ENCODE results near the gene TDRD7.

Gene TDRD7, protein sequence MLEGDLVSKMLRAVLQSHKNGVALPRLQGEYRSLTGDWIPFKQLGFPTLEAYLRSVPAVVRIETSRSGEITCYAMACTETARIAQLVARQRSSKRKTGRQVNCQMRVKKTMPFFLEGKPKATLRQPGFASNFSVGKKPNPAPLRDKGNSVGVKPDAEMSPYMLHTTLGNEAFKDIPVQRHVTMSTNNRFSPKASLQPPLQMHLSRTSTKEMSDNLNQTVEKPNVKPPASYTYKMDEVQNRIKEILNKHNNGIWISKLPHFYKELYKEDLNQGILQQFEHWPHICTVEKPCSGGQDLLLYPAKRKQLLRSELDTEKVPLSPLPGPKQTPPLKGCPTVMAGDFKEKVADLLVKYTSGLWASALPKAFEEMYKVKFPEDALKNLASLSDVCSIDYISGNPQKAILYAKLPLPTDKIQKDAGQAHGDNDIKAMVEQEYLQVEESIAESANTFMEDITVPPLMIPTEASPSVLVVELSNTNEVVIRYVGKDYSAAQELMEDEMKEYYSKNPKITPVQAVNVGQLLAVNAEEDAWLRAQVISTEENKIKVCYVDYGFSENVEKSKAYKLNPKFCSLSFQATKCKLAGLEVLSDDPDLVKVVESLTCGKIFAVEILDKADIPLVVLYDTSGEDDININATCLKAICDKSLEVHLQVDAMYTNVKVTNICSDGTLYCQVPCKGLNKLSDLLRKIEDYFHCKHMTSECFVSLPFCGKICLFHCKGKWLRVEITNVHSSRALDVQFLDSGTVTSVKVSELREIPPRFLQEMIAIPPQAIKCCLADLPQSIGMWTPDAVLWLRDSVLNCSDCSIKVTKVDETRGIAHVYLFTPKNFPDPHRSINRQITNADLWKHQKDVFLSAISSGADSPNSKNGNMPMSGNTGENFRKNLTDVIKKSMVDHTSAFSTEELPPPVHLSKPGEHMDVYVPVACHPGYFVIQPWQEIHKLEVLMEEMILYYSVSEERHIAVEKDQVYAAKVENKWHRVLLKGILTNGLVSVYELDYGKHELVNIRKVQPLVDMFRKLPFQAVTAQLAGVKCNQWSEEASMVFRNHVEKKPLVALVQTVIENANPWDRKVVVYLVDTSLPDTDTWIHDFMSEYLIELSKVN
- 32.7 to 41.6 reads per million in 2 donors for total RNA-seq

GRCh38 chr9:97411789-97412625 is at the start of gene TDRD7:
Gene TDRD7, plus strand, starts transcription at chr9:97412096. Its CDS starts 16,370 bp downstream, at chr9:97428466.
- DNase-seq, result peak; percentile 89

DNA sequence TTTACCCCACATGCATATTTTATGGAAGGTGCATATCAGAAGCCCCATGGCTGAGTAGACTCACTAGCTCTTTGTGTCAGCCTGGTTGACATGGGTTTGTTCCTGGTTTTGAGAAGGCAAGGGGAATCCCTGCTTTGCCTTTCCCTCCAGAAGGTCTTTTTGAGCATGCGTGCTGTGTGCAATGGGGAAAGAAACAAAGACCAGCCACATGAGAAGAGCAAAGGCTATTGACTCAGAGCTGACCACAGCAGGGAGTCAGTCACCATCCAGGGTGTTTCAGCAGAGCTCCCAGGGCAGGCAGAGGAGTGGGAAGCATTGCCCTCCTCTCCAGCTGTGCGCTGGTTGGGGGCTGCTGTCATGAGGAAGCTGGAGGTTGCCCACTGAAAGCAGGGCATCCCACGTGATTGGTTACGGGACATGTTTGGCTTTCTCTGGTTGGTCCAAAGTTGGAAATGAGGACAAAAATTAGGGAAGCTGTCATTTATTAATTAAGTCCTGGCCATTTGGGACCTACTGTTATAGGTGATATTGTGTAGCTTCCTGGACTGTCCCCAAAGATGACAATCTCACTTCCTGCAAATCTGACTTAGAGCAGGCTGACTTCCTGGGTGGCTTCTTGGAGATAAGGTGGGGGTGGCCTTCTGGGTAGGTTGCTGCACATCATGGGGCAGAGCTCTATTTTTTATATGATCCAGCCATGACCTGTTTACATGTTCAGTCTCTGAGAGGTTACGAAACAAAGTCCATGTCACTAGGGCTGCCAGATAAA is 48.9 kb upstream of the TDRD7 start:
- no peak for DNase-seq

- DNase-seq, result no peak
These were observed 48.1 kb upstream of the TDRD7 start for GRCh38 chr9:97363661-97364299.

DNA sequence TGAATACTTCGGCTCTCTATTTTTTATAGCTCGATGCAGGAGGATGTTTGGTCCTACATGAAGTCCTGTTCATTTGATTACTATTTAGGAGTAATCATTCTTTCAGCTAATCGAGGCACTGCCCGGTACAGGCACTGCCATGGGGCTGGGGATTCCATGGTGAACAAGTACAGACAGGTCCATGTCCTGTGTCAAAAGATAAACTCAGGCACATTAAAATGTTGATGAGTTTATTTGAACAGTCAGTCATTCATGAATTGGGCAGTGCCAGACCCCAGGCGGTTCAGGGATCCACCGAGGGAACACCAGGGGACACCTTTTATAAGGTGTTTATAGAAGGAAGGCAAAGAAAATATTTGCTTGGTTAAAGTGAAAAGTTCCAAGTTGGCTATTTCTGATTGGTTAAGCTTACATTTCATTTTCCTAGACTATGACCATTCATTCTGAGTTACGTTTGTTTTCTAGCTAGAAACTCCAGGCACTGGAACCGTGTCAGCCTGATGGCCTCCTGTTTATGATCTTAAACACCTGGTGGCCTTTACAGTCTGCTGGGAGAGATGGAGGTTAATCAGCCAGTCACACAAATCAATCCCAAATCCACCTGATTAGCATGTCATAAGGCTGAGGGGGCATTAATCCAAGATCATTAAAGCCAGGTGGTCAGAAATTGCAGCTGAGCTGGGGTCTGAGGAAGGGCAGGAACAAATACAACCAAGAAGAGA is 47.0 kb upstream of the TDRD7 start:
- DNase-seq, result no peak

DNA sequence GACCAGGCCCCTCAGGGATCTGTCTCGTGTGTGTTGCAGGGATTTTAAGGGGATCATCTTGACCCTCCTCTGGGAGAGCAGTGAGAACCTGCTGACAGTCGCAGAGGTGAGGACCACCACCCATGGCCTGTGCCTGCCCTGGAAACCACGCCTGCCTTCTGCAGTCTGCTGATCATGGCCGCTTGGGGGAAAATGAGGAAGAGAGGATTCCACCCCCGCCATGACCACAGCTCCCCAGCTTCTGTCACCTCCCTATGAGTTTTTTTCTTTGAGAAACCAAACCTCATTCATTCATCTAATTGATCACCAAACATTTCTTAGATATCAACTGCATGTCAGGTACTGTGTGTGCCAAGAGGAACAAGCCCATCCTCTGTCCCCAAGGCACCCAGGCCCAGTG is 46.3 kb upstream of the TDRD7 start:
- DNase-seq, result no peak

- DNase-seq, result no peak
These were observed 45.4 kb upstream of the TDRD7 start for GRCh38 chr9:97366476-97366875.

DNA sequence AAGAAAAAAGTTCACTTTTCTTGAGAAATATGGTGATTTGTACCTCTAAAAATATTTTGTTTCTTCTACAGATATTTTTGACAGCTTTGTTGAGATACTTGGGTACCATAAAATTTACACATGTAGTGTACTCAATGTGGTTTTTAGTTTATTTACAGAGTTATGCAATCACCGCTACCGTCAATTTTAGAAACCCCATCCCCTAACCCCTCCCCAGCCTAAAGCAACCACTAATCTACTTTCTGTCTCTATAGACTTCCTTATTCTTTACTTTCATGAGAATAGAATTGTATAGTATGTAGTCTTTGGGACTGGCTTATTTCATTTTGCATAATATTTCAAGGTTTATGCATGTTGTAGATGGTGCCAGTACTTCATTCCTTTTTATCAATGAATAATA is 45.0 kb upstream of the TDRD7 start:
- DNase-seq, result no peak

GRCh38 chr9:97367729-97368128 is 44.2 kb upstream of the TDRD7 start:
- no peak for DNase-seq

GRCh38 chr9:97368964-97369363 is 42.9 kb upstream of the TDRD7 start:
- no peak for DNase-seq

DNA sequence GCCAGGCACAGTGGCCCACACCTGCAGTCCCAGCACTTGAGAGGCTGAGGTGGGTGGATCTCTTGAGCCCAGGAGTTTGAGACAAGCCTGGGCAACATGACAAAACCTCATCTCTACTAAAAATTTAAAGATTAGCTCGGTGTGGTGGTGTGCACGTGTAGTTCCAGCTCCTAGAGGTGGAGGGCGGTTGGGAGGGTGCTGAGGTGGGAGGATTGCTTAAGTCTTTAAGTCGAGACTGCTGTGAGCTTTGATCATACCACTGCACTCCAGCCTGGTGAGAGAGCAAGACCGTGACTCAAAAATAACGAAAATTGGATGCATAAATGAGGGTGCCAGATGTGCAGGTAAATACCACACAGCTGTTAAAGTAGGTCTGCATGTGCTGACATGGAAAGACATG is 39.3 kb upstream of the TDRD7 start:
- DNase-seq, result no peak

DNA sequence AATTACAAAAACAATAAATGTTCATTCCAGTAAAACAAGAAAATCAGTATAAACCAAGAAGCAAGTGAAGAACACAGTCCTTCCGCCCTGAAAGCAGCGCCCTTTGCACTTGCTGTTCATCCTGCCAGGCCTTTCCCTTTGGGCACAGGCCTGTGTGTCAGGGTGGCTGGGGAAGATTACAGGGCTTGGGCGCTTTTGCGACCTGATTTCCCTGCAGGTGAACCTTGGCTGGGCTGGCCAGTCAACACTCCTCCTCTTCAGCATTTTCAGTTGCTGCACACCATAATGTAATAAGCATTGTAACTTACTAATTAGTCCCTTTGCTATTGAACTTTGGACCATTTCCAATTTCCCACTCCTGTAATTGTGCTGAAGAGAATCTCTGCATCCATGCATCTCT is 38.6 kb upstream of the TDRD7 start:
- no peak for DNase-seq

- no peak for DNase-seq
These were observed 37.1 kb upstream of the TDRD7 start for GRCh38 chr9:97374811-97375210.

DNA sequence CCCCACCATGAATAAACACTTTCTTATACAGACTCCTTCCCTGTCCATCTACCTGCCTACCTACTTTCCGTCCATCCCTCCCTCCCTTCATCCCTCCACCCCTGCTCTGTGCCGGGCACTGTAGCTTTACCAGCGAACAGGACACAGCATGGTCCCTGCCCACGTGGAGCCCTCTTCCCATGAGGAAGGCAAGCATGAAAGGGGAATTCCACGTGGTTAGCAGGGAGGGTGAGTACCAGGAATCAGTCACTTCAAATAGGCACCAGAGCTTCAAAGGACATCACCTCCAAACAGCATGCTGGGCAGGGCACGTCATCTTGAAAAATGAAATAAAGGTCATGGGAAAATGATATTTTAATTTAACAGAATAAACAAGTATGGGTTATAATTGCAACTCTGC is 35.0 kb upstream of the TDRD7 start:
- no peak for DNase-seq

DNA sequence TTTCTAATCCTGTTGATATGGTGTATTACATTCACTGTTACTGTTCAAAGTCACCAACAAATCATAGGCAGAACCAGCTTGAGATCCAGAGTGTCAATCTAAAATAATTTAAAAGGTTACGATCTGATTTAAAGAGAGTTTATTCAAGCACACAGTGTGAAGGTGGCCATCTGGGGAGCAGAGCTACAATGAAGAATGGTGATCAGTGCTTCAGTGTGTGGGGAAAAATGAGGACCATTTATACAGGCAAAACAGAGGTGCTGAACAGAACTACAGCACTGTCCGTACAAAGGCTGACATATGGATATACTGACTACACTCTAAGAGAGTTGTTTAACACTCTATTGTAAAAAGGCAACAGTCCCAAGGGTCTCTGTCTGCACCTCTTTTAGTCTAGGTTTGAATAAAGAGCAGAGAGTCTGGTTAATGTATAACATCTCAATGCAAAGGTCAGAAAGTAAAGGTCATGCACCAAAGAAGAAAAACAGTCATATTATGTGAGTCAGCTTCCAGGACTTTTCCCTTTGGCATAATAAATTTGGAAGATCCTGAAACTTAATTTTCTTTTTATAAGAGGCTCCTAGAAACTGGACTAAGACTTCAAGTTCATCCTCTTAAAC is 29.7 kb upstream of the TDRD7 start:
- no peak for DNase-seq

DNA sequence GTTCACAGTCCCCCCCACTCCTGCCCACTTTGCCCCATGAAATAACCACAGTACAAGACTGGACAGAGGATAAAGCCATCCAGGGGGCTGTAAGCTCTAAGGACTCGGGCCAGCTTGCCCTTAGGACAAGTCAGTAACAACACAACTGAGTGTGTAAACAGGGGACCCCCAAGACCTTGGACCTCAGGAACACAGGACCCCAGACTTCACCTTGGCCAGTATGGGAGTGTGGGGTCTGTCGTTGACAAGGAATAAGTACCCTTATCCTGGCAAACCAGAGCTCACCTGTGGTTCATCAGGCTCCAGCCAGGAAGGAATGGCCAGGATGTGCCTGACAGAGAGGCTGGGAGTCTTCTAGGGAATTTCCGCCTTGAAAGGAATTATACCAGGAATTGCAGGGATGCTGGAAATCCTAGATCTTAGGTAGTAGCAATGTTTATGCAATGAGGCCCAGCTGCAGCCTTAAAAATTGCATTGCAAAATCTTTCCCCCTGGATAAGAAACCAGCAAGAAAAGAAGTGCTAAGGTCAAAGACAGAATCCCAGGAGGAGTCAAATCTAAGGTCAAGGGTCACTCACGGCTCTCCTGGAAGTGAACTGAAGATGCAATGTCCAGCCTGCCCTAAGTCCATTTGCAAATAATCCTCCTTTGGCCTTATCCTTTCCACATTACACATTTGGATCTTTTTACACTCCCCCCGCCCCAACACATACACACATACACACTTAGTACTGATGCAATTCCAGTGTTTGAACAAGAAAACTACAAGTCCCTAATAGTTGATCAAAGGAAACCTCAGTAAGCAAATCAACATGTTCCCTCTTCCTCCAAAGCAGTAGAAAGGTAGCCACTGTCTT is 27.3 kb upstream of the TDRD7 start:
- no peak for DNase-seq

- no peak for DNase-seq
These were observed 26.2 kb upstream of the TDRD7 start for GRCh38 chr9:97385626-97386264.

DNA sequence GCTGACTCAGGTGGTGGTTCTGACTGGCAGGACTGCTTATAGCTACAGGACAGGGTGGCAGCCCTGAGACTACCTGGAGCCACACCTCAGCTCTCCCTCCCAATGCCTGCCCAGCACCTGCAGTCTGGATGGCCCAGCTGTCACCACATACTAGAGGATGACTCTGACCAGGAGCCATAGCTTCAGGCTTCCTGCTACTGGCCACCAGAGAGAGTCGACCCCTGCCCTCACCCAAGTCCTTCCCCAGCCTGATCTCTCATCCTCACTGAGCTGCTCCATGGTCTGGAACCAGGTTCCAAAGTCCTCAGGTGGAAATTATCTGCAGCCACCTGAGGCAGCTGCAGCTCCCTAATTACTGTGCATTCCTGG is 25.6 kb upstream of the TDRD7 start:
- DNase-seq, result no peak

DNA sequence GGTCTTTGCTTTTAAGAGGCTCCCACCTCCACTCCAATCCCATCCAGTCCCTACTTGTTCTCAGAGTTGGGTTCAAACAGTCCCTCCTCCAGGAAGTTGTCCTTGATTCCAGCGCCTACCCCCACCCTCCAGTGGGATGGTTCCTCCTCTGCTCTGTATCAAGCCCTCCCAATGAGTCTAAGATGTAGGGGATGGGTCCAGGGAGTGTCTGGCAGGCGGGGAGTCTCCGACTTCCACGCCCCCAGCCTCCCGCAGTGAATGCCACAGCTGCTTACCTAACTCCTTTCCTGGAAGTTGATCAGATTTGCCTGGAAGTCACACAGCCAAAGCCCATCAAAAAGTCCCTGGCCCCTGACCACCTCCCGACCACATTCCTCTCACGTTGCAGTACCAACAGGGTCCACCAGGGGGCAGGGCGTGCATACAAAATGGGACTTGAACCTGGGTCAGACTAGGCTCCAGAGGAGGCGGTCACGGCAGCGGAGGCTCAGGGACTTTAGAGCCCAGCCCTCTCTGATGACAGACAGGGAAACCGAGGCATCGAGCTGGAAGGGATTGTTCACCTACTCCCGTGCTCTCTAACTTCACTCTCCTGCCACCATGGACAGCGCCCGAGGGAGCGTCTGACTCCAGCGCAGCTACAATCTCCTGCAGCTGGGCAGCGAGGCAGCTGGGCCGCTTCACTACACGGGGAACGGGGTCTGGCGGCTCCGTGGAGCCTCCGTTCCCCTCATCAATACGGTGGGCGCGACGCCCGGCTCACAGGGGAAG is 25.0 kb upstream of the TDRD7 start:
- DNase-seq, result no peak

Data from activated gamma-delta T cell (primary cell).